ENCODE results near the gene HOMER3. TPM values are rescaled to one million over a fixed set of nuclear protein-coding genes. Genes with fewer than 3 reads are reported as not detected.

The HOMER3 gene
- total and polyA plus RNA-seq, 9 of the 15 experiments (the other 6 are each of a cell fraction or from before 2014, with no cell fraction given), result 1.3 to 5.1 (median 3.7) TPM; not detected in 2

DNA sequence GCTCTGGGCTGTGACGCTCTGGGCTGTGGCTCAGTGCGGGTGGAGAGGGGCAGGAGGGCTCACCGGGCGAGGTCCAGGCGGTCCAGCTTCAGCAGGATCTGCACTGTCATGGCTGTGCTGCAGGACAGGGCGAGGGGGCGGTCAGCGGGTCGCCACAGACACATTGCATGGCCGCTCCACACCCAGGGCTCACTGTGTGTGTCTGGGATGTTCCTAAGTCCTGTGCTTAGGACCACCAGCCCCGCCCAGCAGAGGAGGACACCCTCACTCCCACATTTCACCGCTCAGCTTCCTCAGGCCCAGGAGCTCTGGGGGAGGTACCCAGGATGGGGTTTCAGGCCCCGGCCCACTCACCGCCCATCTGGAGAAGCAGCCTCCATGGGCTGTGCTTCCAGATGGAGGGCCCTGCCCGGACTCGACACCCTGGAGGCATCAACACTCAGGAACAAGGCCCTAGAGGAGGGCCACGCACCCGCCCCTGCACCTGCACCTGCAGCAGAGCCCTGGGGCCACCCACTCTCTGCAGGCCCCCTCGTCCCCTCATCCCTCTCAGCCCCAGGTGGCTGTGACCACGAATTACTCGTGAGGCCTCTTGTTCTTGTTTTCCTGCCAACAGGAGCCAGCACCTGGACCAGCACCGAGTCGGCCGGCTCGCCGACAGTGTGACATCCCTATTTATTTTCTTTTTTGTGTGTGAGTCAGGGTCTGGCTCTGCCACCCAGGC lies 35.3 kb downstream of the HOMER3 start:
- no TSS peak for BruUV-seq (replicated peaks)
- FAIRE-seq (no peak), ATAC-seq (peak; percentile 21), DNase-seq (ENCODE audit: extremely low read depth in 1 of 4, low spot score in 3 of 4) (no peak)
- ChIA-PET POLR2A (no interaction called here), CTCF (ENCODE audit: low intra/inter-chr PET ratio) (no interaction called here)
- H3K27ac ChIP-seq (ENCODE audit: extremely low read depth, low read depth, low read length), result no peak overlapping the region
- H2AFZ ChIP-seq (ENCODE audit: low read depth, low read length), result no peak overlapping the region
- no peak overlapping the region for H3K4me2 ChIP-seq (ENCODE audit: insufficient read depth, low read length)
- 0 out of 2 replicates have a peak, but pooled peaks cover 5% of the 10 kb centered on the region for H4K20me1 ChIP-seq (replicated peaks; ENCODE audit: control insufficient read depth, insufficient read depth, low read length)
- no peak overlapping the region for H3K4me3 ChIP-seq
- in situ Hi-C loops (cut with MboI), result no loop called here
- H3K9me1 ChIP-seq (ENCODE audit: control insufficient read depth, insufficient read depth, low read length), result no peaks in the 10 kb centered on the region
- intact Hi-C loops (cut with micrococcal nuclease), result no loop called here
- no peaks in the 10 kb centered on the region for H3K9me3 ChIP-seq (replicated peaks; ENCODE audit: control insufficient read depth, insufficient read depth, low read depth, low read length)
- H3K9ac ChIP-seq (ENCODE audit: insufficient read depth in 1 of 2, low read depth in 2 of 2, low read length in 2 of 2), result no peak overlapping the region
- H3K79me2 ChIP-seq (ENCODE audit: control insufficient read depth, insufficient read depth, low read length), result no peaks in the 10 kb centered on the region
- H3K36me3 ChIP-seq (ENCODE audit: control insufficient read depth, insufficient read depth, low read length), result peaks cover 70% of the 10 kb centered on the region; the same call in 2 of the 3 replicates
- peaks cover 0 to 44% of the 10 kb centered on the region in 2 experiments; a peak in 2 of 5 replicates for H3K4me1 ChIP-seq (replicated peaks in 1 of 2; ENCODE audit: control insufficient read depth in 2 of 2, insufficient read depth in 2 of 2, low read length in 2 of 2)
- H3K27me3 ChIP-seq (ENCODE audit: control insufficient read depth in 2 of 2, insufficient read depth in 2 of 2, low read length in 2 of 2), result no peaks in the 10 kb centered on the region
- WGBS (ENCODE audit: insufficient coverage, low coverage, missing lambda C conversion rate), result 75% methylated on average over 15 of the region's 26 CpGs
- TF ChIP-seq CCNT2 (IDR thresholded peaks at IDR 0.05; ENCODE audit: borderline replicate concordance, extremely low read depth, insufficient read length, low read depth, low read length) (no peak), ESRRA (IDR thresholded peaks at IDR 0.05; ENCODE audit: borderline replicate concordance, low read depth) (no peak), BCOR (IDR thresholded peaks at IDR 0.05) (no peak), ZNF436 (CRISPR knock-in tag; IDR thresholded peaks at IDR 0.05) (no peak), NCOA6 (IDR thresholded peaks at IDR 0.05) (no peak), EGR1 (conservative IDR thresholded peaks at IDR 0.05) (peak; percentile 33; the same call in 1 of the 2 replicates), SP1 (CRISPR knock-in tag; IDR thresholded peaks at IDR 0.05) (no peak), JUN (IDR thresholded peaks at IDR 0.05; ENCODE audit: borderline replicate concordance, low read depth, low read length) (no peak), JUN (CRISPR knock-in tag; IDR thresholded peaks at IDR 0.05; ENCODE audit: borderline replicate concordance) (no peak), ZFP36 (IDR thresholded peaks at IDR 0.05; ENCODE audit: low read depth, low read length, partially characterized antibody) (no peak), POLR2AphosphoS5 (IDR thresholded peaks at IDR 0.05; ENCODE audit: control insufficient read depth, insufficient read depth, low read depth, low read length) (0 out of 2 replicates have a peak, but pooled peaks have one; percentile 25), RBFOX2 (IDR thresholded peaks at IDR 0.05; ENCODE audit: low read depth, low read length) (peak; percentile 44; the same call in 1 of the 2 replicates), SLC30A9 (CRISPR knock-in tag; IDR thresholded peaks at IDR 0.05) (no peak), KAT8 (IDR thresholded peaks at IDR 0.05; ENCODE audit: low read depth) (no peak), CHD4 (IDR thresholded peaks at IDR 0.05; ENCODE audit: insufficient read depth, insufficient replicate concordance, low read depth, low read length, poor library complexity, severe bottlenecking) (no peak)
- TF ChIP-seq, protein P1, sequence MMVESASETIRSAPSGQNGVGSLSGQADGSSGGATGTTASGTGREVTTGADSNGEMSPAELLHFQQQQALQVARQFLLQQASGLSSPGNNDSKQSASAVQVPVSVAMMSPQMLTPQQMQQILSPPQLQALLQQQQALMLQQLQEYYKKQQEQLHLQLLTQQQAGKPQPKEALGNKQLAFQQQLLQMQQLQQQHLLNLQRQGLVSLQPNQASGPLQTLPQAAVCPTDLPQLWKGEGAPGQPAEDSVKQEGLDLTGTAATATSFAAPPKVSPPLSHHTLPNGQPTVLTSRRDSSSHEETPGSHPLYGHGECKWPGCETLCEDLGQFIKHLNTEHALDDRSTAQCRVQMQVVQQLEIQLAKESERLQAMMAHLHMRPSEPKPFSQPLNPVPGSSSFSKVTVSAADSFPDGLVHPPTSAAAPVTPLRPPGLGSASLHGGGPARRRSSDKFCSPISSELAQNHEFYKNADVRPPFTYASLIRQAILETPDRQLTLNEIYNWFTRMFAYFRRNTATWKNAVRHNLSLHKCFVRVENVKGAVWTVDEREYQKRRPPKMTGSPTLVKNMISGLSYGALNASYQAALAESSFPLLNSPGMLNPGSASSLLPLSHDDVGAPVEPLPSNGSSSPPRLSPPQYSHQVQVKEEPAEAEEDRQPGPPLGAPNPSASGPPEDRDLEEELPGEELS (CRISPR knock-in tag; IDR thresholded peaks at IDR 0.05; ENCODE audit: borderline replicate concordance), result no peak
- TF ChIP-seq, protein P2, sequence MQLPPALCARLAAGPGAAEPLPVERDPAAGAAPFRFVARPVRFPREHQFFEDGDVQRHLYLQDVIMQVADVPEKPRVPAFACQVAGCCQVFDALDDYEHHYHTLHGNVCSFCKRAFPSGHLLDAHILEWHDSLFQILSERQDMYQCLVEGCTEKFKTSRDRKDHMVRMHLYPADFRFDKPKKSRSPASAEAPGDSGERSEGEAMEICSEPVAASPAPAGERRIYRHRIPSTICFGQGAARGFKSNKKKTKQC (CRISPR knock-in tag; IDR thresholded peaks at IDR 0.05), result no peak
- TF ChIP-seq, protein P3, sequence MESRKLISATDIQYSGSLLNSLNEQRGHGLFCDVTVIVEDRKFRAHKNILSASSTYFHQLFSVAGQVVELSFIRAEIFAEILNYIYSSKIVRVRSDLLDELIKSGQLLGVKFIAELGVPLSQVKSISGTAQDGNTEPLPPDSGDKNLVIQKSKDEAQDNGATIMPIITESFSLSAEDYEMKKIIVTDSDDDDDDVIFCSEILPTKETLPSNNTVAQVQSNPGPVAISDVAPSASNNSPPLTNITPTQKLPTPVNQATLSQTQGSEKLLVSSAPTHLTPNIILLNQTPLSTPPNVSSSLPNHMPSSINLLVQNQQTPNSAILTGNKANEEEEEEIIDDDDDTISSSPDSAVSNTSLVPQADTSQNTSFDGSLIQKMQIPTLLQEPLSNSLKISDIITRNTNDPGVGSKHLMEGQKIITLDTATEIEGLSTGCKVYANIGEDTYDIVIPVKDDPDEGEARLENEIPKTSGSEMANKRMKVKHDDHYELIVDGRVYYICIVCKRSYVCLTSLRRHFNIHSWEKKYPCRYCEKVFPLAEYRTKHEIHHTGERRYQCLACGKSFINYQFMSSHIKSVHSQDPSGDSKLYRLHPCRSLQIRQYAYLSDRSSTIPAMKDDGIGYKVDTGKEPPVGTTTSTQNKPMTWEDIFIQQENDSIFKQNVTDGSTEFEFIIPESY (CRISPR knock-in tag; IDR thresholded peaks at IDR 0.05), result peak; percentile 37; the same call in 1 of the 2 replicates
